ENCODE data around the gene AGBL1.

GRCh38 chr15:86588413-86588812, 508.7 kb downstream of the AGBL1 start:
- TF ChIP-seq POLR2A (IDR thresholded peaks at IDR 0.05) (no peak), CTCF (IDR thresholded peaks at IDR 0.05) (no peak), EP300 (IDR thresholded peaks at IDR 0.05; ENCODE audit: low read depth) (no peak)

Measured in transverse colon (tissue), 3 donors.